AG20443 (cell line): ENCODE data around the gene CTNNA2.

ENCODE experiments used
- DNase-seq: peaks from one replicate; pipeline ENCODE4 v3.0.0; 2012; ENCODE audit warnings: low spot score, mixed read lengths

The CTNNA2 gene

DNA sequence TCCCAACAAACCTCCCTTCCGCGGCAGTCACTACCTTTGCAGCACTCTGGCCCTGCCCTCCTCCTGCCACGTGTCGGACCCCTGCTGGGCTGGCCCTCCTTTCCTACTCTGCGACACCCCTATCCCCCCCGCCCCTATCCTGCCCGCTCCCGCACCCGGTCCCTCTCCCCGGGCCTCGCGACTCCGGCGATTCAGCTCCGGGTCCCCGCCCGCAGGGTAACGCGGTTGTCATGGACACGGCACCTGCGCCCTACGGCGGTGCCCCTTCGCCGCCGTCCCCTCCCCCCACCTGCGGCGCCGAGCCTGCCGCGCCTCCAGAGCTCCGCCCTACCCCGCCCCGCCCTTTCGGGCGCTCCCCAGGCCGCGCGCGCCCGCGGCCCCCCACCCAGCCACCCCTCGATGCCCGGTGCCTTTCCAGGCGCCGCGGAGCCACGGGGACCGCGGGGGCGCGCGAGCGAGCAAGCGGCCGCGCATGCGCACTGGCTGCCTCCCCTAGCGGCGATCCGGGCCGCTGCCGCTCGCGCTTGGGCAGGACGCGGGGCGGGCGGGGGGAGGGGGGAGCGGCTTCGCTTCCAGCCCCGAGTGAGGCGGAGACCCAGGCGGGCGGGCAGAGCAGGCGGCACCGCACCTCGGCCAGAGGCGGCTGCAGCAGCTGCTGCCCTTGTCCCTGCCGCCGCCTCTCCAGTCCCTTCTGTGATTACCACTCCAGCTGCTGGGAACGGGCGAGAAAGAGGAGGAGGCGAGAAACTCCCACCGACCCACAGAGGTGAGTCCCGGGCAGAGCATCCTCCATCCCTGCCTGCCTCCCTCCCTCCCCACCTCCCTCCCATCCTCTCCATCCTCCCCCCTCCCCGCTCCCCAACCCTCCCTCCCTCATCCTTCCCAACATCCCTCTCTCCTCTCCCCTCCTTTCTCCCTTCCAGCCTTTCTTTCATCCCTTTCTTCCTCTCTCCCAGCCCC, at the start of gene CTNNA2:
Gene CTNNA2 (plus strand): TSS at position 610 of the 960 bp plus-strand sequence.
- DNase-seq, result peak; percentile 89

DNA sequence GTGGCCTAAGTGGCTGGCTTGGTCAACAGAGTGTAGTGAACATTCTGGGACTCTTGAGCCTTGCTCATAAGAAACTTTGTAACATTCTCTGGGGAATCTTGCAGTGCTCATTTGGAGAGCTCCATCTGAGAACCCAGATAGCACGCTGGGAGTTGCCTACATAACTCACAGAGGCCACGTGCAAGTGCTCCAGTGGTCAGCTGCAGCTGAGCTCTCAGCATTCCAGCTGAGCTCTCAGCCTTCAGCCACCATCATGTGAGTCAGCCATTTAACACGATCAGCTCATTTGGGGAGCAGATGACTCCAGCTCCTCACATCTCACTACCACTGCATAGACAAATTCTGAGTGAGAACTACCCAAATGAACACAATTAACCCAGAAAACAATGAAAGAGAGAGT, 25.5 kb upstream of the CTNNA2 start:
- DNase-seq, result no peak

DNA sequence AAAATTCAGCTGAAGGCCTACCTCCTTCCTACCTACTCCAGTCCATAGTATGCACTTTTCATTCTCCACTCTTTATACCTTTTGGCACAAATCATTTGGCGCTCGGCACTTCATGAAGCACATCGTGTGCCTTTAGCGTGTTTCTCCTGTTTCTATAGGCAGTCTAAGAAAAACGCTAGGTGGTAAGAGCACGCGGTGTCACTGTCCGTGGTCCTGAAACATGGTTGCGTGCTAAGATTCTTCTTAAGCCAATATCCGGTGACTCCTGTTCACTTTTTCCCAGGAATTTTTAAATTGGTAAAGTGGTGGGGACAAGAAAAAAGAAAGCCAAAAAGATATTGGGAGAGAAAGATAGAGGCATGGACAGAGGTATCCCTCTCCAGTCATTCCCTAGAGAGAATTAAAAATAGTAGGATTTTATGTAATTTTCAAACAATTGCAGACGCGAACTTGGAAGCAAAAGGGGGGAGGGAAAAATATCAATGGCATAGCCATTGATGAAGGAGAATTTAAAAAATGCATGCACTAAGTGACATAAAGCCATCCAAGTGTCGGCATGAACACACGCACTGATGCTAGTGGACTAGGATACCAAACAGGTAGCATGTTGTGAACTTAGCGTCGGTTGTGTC, 1.4 kb upstream of the CTNNA2 start:
- DNase-seq, result no peak

DNA sequence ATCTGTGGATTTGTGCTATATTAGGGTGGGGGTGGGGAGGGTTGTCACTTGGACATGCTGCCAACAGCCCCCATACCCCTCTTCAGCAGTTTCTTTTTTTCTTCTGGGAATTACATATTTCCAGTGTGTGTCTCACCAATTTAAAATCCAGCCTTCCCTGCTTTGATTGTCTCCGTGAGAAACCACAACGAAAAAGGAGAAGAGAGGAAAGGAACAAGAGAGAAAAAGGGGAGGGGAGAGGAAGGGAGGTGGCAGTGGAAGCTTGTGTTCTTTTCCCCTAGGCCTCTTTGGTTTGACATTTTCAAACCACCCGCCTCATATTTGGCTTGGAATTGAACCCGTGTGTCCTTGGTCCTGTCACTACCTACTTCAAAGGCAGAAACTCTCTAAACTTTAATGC, 860 bp downstream of the CTNNA2 start:
- DNase-seq, result no peak

DNA sequence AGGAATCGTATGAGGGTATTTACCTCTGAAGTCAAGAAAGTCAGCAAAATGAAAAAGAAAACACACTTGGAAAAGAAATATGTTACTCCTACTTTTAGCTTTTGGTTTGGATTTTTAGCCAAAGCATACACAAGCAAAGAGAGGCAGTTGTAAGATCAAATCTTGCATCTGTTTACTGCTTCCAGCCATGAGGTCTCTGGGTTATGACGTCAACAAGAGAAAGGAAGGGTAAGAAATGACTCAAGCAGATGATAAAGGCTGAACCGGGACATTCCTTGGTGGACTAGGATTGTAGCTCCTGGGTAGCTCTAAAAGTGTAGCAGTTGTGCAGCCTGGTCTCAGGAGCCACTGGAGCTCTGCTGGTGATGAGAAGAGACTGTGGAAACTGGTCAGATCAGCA, 16.8 kb downstream of the CTNNA2 start:
- no peak for DNase-seq

DNA sequence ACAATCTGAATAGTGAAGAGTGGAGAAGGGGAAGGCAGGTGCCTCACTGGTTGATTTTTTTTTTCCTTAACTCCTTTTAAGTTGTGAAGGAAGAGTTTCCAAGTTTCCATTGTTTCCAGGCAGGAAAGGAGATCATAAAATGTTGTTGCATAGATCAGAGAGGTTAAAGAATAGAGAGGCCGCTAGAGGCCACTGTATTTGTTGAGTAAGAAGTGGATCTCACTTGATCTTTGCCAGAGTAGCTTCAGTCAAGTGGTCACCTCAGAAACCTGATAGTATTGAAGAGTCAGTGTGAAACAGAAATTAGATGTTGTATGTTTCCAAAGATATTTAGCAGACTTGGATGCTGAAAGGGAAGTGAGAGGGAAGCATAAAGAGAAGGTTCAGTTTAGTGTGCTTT, 17.6 kb downstream of the CTNNA2 start:
- no peak for DNase-seq

DNA sequence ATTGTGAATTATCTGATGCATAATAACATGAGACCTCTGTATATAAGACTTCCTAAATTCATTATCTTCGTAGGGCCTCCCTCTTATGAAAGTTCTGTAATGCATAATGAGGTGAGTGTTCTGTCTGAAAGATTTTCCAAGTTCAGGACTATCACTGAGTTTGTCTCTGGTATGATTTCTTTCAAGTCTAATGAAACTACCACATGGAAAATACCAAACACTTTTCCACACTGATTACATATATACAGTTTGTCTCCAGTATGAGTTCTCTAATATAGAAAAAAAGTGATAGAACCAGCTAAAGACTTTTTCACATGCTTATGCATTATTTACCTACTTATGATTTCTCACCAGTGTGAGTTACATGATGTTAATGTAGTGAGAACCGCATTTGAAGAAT, 34.7 kb downstream of the CTNNA2 start:
- DNase-seq, result no peak

DNA sequence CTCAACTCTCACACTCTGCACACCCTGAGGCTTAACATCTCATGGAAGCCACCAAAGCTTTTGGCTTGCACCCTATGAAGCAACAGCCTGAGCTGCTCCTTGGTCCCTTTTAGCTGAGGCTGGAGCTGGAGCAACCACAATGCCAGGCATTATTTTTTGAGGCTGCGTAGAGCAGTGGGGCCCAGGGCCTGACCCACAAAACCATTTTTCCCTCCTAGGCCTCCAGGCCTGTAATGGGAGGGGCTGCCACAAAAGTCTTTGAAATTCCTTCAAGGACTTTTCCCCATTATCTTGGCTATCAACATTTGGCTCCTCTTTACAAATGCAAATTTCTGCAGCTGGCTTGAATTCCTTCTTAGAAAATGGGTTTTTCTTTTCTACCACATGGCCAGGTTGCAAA, 39.8 kb downstream of the CTNNA2 start:
- DNase-seq, result no peak

DNA sequence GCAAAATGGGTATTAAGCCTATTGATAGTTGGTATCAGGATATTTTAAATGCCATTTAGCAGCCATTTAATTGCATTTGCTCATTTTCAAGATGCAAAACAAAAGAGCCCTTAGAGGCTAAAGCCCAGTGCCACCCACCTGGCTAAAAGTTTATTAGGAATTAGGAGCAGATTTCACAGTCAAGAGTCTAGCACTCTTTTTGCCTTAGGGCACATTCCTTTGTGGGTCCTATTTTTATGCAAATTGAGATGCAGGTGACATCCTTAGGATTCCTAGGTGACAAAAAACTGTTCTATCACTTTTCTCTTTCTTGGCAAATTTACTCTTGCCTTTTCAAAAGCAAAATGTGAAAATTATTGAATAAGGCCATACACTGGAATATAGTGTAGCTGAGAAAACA, 42.0 kb downstream of the CTNNA2 start:
- DNase-seq, result no peak

DNA sequence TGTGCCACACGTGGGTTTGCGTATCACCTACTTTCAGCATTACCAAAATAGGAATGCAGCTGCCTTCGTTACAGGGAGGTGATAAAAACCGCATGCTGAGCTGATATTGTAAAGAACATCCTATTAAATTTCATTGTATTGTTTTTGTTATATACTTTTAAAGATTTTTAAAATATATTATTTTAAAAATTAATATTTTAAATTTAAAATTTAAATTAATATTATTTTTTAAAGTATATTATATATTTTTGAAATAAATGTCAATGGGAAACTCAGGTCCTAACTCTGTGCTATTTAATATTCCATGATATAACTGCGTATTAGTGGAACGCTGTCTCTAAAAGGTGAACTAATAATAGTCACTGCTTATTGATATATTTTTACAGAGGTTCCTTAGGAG, 51.2 kb downstream of the CTNNA2 start:
- no peak for DNase-seq

DNA sequence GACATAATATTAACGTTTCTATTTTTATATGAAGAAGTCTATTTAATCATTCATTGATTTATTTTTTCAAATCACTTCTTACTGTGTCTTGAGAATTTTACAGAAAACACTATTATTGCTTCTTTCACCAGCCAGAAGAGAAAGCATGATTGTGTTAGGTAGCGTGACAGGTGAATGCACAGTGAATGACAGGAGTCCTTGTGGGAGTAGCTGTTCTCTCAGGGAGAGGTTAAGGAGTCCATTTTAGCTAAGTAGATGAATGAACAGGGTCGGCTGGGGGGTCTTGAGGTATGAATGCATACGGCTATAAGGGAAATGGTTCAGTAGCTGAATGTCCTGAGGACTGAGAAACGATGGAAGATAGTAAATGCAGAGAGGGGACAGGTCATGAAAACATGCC, 56.2 kb downstream of the CTNNA2 start:
- DNase-seq, result no peak

DNA sequence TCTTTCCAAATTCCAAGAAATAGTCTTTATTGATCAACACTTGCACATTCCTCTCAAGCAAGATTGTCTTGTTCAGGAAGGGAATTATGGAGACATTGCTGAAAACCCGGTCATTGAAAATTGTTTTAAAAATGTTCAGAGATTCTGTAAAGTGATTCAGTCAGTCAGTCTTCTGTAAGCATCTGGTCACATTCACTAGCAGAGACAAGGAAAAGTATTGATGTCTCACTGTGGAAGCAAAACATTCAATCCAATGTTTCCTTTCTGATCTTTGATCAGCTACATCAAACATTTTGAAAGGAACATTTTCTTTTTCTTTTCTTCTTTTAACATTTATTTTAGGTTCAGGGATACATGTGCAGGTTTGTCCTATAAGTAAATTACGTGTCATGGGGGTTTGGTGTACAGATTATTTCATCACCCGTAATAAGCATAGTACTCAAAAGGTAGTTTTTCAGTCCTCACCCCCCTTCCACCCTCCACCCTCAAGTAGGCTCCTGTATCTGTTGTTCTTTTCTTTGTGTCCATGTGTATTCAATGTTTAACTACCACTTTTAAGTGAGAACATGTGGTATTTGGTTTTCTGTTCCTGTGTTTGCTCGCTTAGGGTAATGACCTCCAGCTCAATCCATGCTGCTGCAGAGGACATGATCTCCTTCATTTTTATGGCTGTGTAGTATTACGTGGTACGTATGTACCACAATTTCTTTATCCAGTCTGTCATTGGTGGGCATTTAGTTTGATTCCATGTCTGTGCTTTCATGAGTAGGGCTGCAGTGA, 61.2 kb downstream of the CTNNA2 start:
- DNase-seq, result no peak

DNA sequence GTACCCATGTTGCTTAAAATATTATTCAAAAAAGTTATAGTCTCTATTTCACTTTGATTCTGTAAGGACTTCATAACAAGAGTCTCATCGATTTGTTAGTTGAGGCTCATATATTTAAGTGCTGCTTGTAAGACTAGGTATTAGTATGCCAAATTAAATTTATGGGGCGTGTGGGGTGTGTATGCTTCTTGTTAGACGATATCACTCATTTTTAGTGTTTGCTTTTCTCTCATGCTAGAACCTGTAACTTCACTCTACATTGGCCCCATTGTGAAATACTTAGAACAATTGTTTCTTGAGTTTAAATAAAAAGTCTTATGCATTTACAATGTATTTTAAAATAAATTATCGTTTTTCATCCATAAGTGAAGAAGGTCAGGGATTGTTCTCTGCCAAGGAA, 63.6 kb downstream of the CTNNA2 start:
- DNase-seq, result no peak

DNA sequence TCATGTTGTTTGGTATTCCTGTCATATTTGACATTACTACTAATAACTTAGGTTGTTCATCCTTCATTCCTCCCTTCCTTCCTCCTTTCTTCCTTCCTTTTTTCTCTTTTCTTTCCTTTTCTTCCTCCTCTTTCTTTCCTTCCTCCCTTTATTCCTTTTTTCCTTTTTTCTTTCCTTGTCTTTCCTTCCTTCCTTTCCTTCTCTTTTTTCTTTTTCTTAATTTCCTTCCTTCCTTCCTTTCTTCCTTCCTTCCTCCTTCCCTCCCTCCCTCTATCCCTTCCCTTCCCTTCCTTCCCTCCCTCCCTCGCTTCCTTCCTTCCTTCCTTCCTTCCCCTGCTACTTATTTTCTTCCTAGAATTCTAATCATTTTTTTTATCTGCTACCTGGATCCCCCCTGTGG, 66.1 kb downstream of the CTNNA2 start:
- no peak for DNase-seq

DNA sequence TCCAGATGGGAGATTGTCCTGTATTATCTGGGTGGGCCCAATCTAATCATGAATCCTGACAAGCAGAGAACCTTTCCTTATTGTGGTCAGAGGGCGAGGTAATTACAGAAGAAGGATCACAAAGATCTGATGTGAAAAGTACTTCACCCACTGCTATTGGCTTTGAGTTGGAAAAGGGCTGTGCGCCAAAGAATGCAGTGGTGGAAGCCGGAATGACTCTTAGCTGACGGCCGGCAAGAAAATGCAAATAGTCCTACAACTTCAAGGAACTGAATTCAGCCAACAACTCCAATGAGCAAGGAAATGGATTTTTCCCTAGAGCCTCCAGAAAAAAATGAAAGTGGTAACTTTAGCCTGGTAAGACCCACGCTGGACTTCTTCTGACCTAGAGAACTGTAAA, 67.3 kb downstream of the CTNNA2 start:
- no peak for DNase-seq

DNA sequence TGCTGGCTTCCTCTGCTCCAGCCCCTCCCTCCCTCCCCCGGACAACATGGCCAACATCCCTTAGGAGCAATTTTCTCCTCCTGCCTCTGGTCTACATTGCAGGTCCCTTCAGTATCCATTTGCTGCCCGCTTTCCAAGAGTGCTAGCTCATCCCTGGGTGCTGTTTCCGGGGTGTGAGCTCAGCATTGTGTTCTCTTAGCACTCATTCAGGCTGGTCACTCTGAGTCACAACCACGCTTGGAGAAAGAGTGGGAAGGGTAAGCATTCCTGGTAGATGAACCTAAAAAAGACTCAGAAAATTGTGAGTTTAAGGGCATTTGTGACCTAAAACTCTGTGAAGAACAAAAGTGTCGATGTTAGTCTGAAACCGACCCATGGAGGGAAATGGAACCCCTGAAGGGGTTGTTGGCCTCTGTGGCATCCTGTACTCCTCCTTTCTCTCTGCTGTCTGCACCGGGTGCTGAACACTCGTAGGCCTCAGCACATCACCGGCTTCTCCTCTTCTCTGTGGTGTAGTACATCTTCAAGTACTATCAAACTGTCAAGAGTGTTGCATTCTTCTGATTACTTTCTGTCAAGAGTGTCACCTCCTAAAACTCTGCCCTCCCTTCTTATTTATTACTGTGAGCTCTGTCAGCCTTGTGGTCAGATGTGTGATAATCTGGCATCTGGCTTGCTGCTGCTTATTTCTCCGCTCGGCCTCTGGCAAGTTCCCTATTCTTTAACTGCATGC, 73.0 kb downstream of the CTNNA2 start:
- peak; percentile 8 for DNase-seq

DNA sequence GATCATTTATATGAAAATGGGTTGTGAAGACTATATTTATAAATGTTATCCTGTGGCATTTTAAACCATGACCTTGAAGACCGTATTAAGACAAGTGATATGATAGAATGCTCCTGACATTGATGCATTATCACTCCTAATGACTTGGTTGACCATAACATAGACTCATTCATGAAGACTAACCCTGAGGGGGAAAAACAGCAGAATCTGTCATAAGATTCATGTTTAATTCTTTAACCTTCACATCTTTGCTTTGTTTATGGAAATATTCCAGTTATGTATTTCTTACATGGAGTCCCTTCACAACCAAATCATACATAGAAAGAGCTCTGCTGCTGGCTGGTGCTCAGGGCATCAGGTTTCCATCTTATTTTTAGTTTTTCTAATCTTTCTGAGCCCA, 78.4 kb downstream of the CTNNA2 start:
- no peak for DNase-seq

DNA sequence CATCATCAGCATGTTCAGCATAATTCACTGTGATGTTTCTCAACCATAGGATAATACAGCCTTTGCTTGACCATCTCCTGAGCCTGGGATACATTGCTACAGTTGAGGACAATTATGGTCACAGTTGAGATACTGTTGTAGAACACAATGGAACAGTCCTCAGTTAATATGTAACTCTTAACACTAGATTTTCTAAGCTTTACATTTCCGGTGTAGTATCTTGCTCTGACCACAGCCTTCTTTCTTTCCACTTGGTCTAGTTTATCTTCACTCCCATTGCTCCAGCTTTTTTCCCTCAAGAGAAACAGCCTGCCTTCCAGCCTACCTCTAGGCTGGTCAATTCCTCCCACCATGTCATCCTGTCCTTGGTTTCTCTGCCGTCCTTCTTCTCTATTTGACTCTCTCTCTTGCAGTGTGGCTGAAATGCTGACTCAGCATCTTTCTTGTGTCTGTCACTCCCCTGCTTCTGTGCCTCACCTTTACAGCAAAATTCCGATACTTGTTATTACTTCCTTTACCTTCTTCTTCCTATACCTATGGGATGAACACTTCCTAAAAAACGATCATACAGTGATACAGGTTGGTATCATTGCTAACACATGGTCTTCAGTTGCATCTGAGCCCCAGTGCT, 80.5 kb downstream of the CTNNA2 start:
- no peak for DNase-seq

DNA sequence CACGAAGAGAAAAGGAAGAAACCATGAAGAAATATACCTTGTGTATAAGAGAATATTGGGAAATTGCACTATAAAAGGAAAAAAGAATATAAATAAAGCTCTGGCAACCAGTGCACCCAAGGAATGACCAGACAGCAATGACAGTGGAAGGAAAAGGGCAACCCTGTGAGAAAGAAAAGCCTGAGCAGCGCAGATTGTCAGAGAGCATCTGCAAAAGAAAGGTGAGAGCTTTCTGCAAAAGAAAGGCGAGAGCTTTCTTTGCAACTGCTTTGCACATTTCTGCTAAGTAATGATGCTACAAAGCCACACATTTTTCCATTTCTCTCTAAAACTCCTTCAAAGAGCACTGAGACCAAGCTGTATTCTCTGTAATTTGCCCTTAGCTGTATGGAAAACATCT, 83.6 kb downstream of the CTNNA2 start:
- DNase-seq, result no peak

DNA sequence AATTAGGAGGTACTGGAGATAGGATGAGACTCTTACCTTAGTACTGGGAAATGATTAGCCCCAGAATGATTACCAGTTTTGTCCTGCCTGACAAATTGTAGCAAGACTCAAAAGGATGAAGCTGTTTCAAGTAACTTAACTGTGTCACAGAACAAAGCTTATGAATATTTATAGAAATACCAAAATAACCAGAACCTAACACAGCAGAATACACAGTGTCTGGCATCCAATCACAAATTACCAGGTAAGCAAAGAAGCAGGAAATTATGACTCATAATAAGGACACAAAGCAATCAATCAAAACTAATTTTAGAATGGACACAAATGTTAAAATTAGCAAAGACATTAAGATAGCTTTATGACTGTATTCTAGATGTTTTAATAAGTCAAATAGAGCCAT, 91.9 kb downstream of the CTNNA2 start:
- DNase-seq, result no peak

DNA sequence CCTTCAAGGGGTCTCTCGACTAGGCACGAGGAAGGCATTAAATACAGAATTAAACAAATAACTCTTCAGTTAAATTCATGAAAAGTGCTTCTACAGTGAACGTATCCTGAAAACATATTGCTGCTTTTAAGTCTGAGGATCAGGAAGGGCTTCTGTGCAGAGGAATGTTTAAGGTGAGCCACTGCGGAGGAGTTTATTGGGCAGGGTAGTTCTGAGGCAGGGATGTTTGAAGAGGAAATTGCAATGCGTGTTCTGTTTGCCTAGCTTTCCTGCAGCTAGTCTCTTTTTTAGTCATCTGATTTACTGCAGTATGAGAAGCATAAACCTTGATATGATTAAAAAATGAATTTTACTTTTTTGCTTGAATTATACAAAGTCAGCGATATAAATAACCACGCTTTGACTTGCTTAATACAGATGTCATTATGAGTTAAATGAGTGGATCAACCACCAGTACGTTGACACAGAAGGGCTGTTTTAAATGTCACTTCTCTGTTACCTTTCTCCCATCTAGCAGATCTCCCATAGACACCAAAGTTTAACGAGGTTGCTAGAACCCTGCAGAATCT, 98.7 kb downstream of the CTNNA2 start:
- DNase-seq, result no peak
